HUES6 (cell line): ENCODE results near the gene PSPH.
"Not testable (repeated sequence)": the region's sequence is repeated elsewhere in the genome, so short reads cannot be mapped to it uniquely, and the experiment has no call there.

ENCODE experiments used
- H3K27ac ChIP-seq: 2 replicates; pipeline ENCODE4 v1.7.0; 2013; ENCODE audit warnings: low read depth, mild to moderate bottlenecking, low read length, inconsistent platforms
- H3K27me3 ChIP-seq: 2 replicates; pipeline ENCODE4 v1.6.1; 2013; ENCODE audit warnings: low read length; ENCODE audit not compliant: control insufficient read depth, insufficient read depth
- H3K36me3 ChIP-seq: 2 replicates; pipeline ENCODE4 v1.6.1; 2013; ENCODE audit warnings: low read length; ENCODE audit not compliant: control insufficient read depth, insufficient read depth
- H3K4me1 ChIP-seq: 2 replicates; pipeline ENCODE4 v1.6.1; 2013; ENCODE audit warnings: low read length; ENCODE audit not compliant: control insufficient read depth, insufficient read depth
- H3K4me3 ChIP-seq: 2 replicates; pipeline ENCODE4 v1.5.1; 2013; ENCODE audit warnings: low read depth, low read length
- H3K9ac ChIP-seq: one replicate; pipeline ENCODE4 v1.6.1; 2013; ENCODE audit warnings: mild to moderate bottlenecking, low read length
- H3K9me3 ChIP-seq: 2 replicates; pipeline ENCODE4 v1.6.1; 2013; ENCODE audit warnings: low read depth, low read length; ENCODE audit not compliant: control insufficient read depth, insufficient read depth

The PSPH gene

DNA sequence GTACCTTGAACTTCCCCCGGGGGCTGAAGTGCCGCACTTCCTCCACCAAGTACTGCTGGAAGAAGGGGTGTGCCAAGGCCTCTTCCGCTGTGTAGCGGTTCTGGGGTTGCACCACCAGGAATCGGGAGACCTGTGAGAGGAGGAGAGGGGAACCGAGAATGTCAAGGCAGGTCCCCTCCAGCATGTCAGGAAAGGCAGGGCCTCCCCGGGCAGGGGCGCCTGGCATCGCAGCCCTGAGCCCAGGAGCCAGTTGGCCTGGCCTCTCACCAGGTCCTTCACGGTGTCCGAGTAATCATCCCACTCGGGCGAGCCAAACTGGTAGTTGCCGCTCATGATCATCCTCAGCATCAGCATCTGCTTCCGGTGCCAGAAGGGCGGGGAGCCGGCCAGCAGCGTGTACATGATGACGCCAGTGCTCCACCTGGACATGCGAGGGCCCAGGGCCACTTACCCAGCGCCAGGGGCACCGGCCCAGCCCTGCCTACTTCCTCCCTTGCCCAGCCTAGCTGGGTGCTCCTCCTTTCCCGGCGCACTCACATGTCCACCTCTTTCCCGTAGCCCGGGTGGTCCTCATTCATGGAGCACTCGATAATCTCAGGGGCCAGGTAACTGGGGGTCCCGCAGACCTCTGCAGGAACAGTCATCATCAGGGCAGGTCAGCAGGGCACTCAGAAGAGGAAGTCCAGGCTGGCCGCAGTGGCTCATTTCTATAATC is 30.5 kb upstream of the PSPH start:
- peaks cover 29% of the 10 kb centered on the region for H3K36me3 ChIP-seq
- H3K27ac ChIP-seq, result no peak overlapping the region
- H3K4me1 ChIP-seq, result no peaks in the 10 kb centered on the region
- no peaks in the 10 kb centered on the region for H3K9me3 ChIP-seq
- no peaks in the 10 kb centered on the region for H3K27me3 ChIP-seq
- H3K9ac ChIP-seq, result no peak overlapping the region
- H3K4me3 ChIP-seq, result no peak overlapping the region

DNA sequence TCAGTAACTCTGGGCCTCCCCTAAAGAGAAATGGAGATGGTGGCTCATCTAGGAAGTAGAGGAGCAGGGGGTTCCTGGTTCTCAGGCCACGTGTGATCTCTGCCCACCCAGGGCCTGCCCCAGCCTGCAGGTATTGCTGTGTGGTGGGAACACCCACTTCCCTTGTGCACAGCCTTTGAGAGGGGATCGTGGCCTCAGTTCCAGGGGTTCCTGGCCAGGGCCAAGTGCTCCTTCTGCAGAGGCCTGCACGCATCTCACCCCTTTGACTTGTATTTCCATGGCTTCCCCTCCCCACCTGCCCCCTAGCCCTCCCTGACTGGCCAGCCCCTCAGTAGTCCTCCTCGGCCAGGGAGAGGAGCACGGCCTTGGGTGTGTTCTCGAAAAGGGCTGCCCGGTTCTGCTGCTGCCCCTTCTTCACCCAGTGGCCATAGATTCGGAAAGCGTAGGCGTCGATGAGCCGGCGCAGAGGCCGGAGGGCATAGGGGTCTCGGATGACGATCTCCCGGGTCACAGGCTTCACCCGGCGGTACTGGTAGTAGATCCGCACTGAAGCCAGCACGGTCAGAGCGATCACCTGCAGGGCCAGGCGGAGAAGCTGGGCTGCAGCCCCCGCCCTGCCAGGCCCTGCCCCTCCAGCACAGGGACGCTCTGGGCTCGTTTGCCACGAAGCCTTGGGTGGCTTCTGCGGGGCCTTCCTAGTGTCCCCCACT is 29.6 kb upstream of the PSPH start:
- not testable (repeated sequence) for H3K4me3 ChIP-seq, H3K27ac ChIP-seq, H3K9ac ChIP-seq, H3K9me3 ChIP-seq, H3K4me1 ChIP-seq, H3K27me3 ChIP-seq
- H3K36me3 ChIP-seq, result peaks cover 34% of the 10 kb centered on the region

- no peak overlapping the region for H3K9ac ChIP-seq
- no peak overlapping the region for H3K27ac ChIP-seq
- no peak overlapping the region for H3K4me3 ChIP-seq
- no peaks in the 10 kb centered on the region for H3K27me3 ChIP-seq
- no peaks in the 10 kb centered on the region for H3K9me3 ChIP-seq
- H3K4me1 ChIP-seq, result no peaks in the 10 kb centered on the region
- H3K36me3 ChIP-seq, result peaks cover 31% of the 10 kb centered on the region
Observed at GRCh38 chr7:56079450-56080185, 28.4 kb upstream of the PSPH start.

GRCh38 chr7:56078196-56078595 is 27.0 kb upstream of the PSPH start:
- no peaks in the 10 kb centered on the region for H3K27me3 ChIP-seq
- peaks cover 32% of the 10 kb centered on the region for H3K36me3 ChIP-seq
- no peaks in the 10 kb centered on the region; the same call in 1 of the 2 replicates for H3K4me1 ChIP-seq
- no peak overlapping the region for H3K27ac ChIP-seq
- no peaks in the 10 kb centered on the region for H3K9me3 ChIP-seq
- no peak overlapping the region for H3K4me3 ChIP-seq
- no peak overlapping the region for H3K9ac ChIP-seq

DNA sequence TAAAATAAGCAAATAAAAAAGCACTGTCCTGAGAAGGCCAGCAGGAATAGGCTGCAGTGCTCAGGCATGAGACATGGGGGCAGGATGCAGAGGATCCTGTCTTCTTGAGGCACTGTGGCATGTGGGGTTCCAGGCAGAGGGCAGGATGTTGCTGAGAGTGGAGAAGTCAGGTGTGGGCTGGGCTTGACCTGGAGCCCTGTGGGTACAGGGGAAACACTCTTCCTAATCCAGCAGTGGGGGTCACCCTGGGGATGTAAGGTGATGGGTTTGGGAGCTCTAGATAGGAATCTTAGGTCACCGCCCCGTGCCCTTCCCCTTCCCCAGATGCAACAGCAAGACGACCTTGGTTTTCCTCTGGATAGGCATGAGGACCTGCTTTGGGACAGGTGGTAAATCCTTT is 26.4 kb upstream of the PSPH start:
- no peaks in the 10 kb centered on the region for H3K9me3 ChIP-seq
- no peaks in the 10 kb centered on the region for H3K27me3 ChIP-seq
- H3K4me1 ChIP-seq, result no peaks in the 10 kb centered on the region; the same call in 1 of the 2 replicates
- H3K36me3 ChIP-seq, result peaks cover 37% of the 10 kb centered on the region
- no peak overlapping the region for H3K4me3 ChIP-seq
- H3K9ac ChIP-seq, result no peak overlapping the region
- H3K27ac ChIP-seq, result no peak overlapping the region

GRCh38 chr7:56074371-56074791 is 23.1 kb upstream of the PSPH start:
- no peaks in the 10 kb centered on the region for H3K9me3 ChIP-seq
- H3K4me1 ChIP-seq, result no peaks in the 10 kb centered on the region; the same call in 1 of the 2 replicates
- no peak overlapping the region for H3K27ac ChIP-seq
- H3K9ac ChIP-seq, result no peak overlapping the region
- no peaks in the 10 kb centered on the region for H3K27me3 ChIP-seq
- H3K36me3 ChIP-seq, result peaks cover 44% of the 10 kb centered on the region
- H3K4me3 ChIP-seq, result no peak overlapping the region

DNA sequence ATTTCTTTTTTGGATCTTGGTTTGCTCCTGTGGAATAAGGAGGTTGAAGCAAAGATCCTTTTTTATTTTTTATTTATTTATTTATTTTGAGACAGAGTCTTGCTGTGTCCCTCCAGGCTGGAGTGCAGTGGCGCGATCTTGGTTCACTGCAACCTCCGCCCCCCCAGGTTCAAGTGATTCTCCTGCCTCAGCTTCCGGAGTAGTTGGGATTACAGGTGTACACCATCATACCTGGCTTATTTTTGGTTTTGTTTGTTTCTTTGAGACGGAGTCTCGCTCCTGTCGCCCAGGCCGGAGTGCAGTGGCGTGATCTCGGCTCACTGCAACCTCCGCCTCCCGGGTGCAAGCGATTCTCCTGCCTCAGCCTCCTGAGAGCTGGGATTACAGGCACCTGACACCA is 15.1 kb upstream of the PSPH start:
- not testable (repeated sequence) for H3K4me1 ChIP-seq, H3K27ac ChIP-seq, H3K4me3 ChIP-seq, H3K9me3 ChIP-seq, H3K9ac ChIP-seq, H3K27me3 ChIP-seq
- peaks cover 50% of the 10 kb centered on the region for H3K36me3 ChIP-seq

DNA sequence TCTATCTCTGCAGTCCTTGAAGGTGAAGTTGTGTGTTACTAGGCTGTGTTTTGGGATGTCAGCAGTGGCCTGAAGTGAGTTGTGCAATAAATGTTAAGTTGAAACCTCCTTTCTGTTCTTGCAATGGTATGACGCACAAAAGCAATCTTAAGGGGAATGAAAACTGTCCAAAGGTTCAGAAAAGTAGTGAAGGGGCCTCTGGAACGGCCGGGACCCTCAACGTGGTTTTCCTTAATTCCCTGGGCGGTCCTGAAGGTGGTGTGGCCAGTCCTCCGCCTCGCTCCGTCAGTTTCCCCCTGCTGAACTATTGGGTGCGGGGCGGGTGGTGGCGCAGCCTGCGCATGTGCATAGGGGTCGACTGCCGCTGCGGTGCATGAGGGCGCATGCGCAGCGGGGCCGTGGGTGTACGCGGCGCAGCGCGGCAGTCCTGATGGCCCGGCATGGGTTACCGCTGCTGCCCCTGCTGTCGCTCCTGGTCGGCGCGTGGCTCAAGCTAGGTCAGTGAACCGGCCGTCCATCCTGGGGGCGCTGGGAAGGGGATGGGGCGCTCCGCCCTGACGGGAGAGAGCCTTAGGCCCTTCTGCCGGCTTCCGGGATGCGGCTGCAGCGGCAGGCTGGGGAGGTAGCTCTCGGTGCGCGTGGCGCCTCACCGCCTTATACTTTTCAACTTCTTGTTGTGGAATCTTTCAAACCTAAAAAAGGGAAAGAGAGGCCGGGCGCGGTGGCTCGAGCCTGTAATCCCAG is 12.8 kb upstream of the PSPH start, which contains the start of gene SUMF2:
TSS of gene SUMF2 (plus strand) at position 405 of the 744 bp plus-strand sequence. CDS start at position 431, 26 bp downstream.
- Histone ChIP-seq H3K4me3 (peak within 1 kb of the TSS; percentile 92), H3K27me3 (no peaks in the 10 kb centered on the region), H3K36me3 (peaks cover 59% of the 10 kb centered on the region), H3K9me3 (no peaks in the 10 kb centered on the region), H3K9ac (peak within 1 kb of the TSS; percentile 92), H3K27ac (peak within 1 kb of the TSS; percentile 84; the same call in 1 of the 2 replicates), H3K4me1 (peaks cover 5% of the 10 kb centered on the region; the same call in 1 of the 2 replicates)

GRCh38 chr7:56063500-56063881 is 12.2 kb upstream of the PSPH start:
- H3K4me3 ChIP-seq, result peak overlapping the region; percentile 92
- no peaks in the 10 kb centered on the region for H3K27me3 ChIP-seq
- peaks cover 5% of the 10 kb centered on the region; the same call in 1 of the 2 replicates for H3K4me1 ChIP-seq
- peaks cover 59% of the 10 kb centered on the region for H3K36me3 ChIP-seq
- H3K9ac ChIP-seq, result no peak overlapping the region
- H3K27ac ChIP-seq, result peak overlapping the region; percentile 7; the same call in 1 of the 2 replicates
- no peaks in the 10 kb centered on the region for H3K9me3 ChIP-seq

- Histone ChIP-seq H3K9me3 (no peaks in the 10 kb centered on the region), H3K9ac (no peak overlapping the region), H3K4me1 (peaks cover 5% of the 10 kb centered on the region; the same call in 1 of the 2 replicates), H3K27me3 (no peaks in the 10 kb centered on the region), H3K36me3 (peaks cover 66% of the 10 kb centered on the region), H3K27ac (no peak overlapping the region), H3K4me3 (no peak overlapping the region)
Observed at GRCh38 chr7:56062382-56062781, 11.1 kb upstream of the PSPH start.
